Ammon's horn (tissue), 1 donor: Measurements from ENCODE around the gene GABARAP.
A peak's percentile ranks its signal among the peaks of the same experiment; 100 is the strongest.

Experiments used
- DNase-seq: peaks from one replicate; pipeline ENCODE4 v3.0.0-alpha.2; 2016; ENCODE audit warnings: low spot score

Gene GABARAP

DNA sequence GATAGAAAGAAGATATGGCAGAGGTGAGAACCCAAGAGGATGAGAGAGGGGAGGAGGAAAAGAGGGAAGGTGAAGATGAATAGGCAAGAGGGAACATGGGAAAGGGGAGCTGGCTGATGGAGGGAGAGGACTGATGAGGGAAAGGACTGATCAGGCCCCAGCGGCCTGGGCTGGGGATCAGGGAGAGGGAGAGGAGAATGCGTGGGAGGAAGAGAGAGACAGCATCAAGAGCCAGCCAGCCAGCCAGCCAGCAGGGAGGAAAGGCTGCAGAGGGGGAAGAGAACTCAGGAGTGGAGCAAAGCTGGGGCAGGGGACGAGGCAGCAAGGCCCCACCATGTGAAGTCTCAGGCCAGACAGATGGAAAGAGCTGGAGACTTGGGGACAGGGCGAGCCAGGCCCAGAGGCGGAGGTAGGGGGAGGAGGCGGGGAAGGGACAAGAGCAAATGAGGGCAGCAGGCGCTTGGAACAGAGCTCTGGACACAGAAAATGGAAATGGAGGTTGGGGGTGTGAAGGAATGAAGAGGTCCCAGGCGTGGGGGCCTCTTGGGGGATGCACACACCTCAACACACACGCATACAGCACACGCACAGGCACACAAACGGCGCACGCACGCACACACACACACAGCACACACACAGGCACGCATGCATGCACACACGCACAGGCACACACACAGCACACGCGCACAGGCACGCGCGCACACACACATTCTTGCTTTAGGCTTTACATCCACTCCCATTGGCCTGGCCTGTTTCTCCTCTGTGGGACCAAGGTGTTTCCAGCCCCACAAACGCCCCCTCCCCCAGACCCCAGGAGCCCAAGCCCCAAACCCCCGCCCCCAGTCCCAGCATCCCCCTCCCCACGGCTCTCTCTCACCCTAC lies 34.9 kb downstream of the GABARAP start:
- no peak for DNase-seq

DNA sequence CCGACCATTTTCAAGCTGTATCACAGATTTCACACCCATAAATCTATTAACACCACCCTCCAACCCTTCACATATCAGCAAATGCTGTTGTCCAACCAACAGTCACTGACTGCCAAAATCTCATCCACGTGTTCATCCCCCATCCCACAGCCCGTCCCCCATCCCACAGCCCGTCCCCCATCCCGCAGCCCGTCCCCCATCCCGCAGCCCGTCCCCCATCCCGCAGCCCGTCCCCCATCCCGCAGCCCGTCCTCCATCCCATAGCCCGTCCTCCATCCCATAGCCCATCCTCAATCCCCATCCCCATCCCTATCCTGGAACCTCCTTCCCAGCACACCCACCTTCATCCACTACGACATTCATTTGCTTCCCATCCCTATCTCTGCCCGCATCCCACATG lies 36.7 kb downstream of the GABARAP start:
- no peak for DNase-seq

DNA sequence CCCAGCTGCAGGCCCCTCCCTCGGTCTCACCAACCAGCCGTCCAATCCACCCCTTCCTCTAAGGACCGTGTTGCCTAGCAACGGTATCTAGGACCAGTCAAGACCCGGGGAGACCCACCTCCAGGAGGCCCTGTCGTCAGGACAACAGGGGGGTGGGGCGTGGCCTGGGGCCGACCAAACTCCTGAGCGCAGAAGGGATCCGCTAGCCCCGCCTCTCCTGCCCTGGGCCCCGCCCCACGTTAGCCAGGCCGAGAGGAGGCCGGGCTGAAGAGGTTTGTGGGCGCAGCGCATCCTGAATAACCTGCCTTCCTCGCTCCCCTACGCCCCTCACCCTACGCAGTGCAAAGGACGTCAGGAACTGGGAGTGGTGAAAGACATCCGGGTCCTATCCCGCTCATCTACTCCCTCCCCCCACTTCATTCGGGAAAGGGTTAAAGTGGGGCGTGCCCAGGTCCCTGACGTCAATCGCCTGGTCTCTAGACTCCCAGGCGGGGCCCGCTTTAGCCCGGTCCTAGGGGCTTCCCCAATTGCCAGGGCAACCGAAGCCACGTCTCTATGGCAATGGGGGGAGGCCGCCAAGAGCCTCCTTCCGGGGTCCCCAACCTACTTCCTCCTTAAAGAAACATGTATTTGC lies 37.3 kb downstream of the GABARAP start:
- DNase-seq = peak; percentile 82

DNA sequence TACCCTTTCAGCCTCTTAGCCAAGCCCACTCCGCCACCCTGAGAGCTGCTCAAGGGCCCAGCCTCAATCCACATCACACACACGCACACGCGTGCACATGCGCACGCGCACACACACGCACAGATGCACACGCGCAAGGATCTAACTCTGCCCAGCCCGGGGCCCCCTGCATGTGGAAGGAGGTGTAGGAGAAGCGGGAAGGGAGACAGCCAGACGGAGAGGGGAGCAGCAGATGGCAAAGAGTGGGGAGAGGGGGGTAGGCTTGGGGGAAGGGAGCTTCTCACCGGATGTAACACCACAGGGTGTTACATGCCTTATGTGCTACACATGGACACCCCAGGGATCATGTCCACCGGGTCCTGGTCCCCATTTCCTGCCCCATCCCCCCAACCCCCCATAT lies 37.9 kb downstream of the GABARAP start:
- peak; percentile 62 for DNase-seq

DNA sequence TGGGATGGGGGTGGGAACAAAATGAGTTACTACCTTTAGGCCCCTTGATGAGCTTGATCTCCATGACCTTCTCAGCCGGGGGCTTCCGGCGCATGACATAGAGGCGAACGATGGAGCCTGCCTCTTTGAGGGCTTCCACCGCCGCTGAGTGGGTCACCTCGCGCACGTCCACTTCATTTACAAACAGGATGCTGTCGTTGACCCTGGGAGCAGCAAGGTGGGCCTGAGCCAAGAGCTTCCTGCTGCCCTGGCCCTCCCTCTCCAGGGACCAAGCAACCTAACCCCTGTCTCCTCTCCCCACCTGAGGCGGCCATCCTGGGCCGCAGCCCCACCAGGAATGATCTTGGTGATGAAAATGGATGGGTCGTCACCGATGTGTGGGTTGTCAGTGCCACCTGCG lies 38.9 kb downstream of the GABARAP start:
- no peak for DNase-seq

- no peak for DNase-seq
Measured at GRCh38 chr17:7196651-7197401, 45.4 kb downstream of the GABARAP start.

DNA sequence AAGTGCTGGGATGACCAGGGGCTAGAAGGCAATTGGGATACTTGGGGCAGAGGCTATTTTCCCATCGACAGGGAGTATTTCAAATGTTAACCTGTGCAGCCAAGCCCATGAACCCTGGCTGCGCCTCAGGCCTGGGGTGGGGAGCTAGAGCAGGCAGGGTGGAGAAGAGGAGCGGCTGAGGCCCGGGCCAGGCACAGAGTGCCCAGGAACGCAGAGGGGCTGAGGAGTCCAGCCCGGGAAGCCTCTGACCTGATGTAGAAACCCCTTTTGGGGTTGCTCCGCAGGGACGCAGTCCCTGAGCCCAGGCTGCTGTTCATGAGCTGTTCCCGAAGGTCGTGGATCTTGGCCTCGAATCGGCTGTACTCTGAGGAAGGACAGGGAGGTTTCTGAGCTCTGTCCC lies 46.3 kb downstream of the GABARAP start:
- DNase-seq = no peak

DNA sequence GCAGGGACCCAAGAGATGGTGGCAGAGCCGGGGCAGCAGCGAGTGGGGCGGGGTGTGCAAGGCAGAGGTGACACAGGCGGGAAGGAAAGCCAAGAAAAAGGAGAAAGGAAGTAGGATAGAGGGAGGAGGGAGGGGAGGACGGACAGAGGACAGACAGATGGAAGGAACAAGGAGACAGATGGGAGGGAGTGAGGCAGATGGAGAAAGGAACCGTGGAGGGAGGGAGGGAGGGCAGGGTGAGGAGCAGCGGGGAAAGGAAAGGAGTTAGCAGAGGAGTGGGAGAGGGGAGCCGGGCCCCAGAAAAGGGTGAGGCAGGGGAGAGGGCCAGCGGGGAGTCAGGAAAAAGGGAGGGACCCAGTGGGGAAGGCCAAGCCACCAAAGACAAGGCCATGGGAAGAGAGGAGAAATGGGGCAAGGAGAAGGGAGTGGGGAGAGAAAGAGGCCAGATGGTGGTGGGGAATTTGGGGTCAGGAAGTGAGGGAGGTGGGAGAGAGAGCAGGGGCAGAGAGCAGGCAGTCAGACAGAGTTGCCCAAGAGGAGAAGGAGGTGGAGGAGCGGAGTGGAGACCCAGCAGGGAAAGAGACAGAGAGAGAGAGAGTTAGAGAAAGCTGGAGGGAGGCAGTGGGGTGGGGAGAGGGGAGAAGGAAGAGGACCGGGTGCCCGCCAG lies 49.8 kb downstream of the GABARAP start:
- DNase-seq = no peak

- peak; percentile 42 for DNase-seq
Measured at GRCh38 chr17:7191571-7192270, 50.5 kb downstream of the GABARAP start.

DNA sequence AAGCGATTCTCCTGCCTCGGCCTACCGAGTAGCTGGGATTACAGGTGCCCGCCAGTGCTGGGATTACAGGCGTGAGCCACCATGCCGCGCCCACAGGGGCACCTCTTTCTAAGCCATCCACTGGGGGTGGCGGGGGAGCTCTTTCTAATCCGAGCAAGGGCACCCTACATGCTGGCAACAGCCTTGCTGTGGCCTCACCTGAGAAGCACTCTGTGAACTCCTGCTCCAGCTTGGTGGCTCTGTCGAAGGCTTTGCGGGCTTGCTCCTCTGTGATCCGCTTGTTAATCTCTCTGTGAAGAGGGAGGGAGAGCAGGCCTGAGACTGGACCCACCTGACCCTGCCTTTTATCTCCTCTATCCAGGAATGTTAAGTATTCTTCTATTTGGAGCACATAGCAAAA lies 51.2 kb downstream of the GABARAP start:
- no peak for DNase-seq

- DNase-seq = no peak
Measured at GRCh38 chr17:7190276-7190917, 51.9 kb downstream of the GABARAP start.
